ENCODE measurements around the gene PRDX5. TPM values are rescaled to one million over a fixed set of nuclear protein-coding genes. Genes with fewer than 3 reads are reported as not detected.

Gene PRDX5
- total RNA-seq, 1 experiment from 2014 or later, result 341 TPM

- no peak for DNase-seq (ENCODE audit: low spot score)
- in situ Hi-C loops (cut with HindIII; ENCODE audit: low sequenced_read_pairs), result no loop called here
Measured at GRCh38 chr11:64339754-64340408, 22.0 kb downstream of the PRDX5 start, which contains the start of gene CCDC88B. Gene CCDC88B, plus strand, starts transcription at chr11:64340204. Its CDS starts 63 bp downstream, at chr11:64340267.

GRCh38 chr11:64340671-64341335 lies 22.9 kb downstream of the PRDX5 start:
- no peak for DNase-seq (ENCODE audit: low spot score)
- in situ Hi-C loops (cut with HindIII; ENCODE audit: low sequenced_read_pairs), result no loop called here

GRCh38 chr11:64341429-64341828 lies 23.5 kb downstream of the PRDX5 start:
- in situ Hi-C loops (cut with HindIII; ENCODE audit: low sequenced_read_pairs), result no loop called here
- DNase-seq (ENCODE audit: low spot score), result no peak

GRCh38 chr11:64341851-64342791 lies 24.2 kb downstream of the PRDX5 start:
- peak; percentile 90 for DNase-seq (ENCODE audit: low spot score)
- in situ Hi-C loops (cut with HindIII; ENCODE audit: low sequenced_read_pairs), result no loop called here

GRCh38 chr11:64342869-64343745 lies 25.2 kb downstream of the PRDX5 start:
- no peak for DNase-seq (ENCODE audit: low spot score)

DNA sequence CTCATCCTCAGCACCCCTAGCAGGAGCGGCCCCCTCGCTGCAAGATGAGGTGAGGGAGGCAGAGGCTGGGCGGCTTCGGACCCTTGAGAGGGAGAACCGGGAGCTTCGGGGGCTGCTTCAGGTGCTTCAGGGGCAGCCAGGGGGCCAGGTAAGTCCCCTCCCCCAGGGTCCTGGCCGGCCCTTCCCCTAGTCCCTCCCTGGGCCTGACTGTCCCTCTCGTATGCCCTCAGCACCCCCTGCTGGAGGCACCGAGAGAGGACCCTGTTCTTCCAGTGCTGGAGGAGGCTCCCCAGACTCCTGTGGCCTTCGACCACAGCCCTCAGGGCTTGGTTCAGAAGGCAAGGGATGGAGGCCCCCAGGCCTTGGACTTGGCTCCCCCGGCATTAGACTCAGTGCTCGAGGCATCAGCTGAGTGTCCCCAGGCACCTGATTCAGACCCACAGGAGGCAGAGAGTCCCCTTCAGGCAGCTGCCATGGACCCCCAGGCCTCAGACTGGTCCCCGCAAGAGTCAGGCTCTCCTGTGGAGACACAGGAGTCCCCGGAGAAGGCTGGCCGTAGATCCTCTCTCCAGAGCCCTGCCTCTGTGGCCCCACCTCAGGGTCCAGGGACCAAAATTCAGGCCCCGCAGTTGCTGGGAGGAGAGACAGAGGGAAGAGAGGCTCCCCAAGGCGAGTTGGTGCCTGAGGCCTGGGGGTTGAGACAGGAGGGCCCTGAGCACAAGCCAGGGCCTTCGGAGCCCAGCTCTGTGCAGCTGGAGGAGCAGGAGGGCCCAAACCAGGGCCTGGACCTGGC lies 26.0 kb downstream of the PRDX5 start:
- in situ Hi-C loops (cut with HindIII; ENCODE audit: low sequenced_read_pairs), result no loop called here
- peak; percentile 52 for DNase-seq (ENCODE audit: low spot score)

More at GRCh38 chr11:64342869-64343745, 25.2 kb downstream of the PRDX5 start:
- in situ Hi-C loops (cut with HindIII; ENCODE audit: low sequenced_read_pairs), result no loop called here

- in situ Hi-C loops (cut with HindIII; ENCODE audit: low sequenced_read_pairs), result no loop called here
- DNase-seq (ENCODE audit: low spot score), result no peak
Measured at GRCh38 chr11:64344787-64345186, 26.9 kb downstream of the PRDX5 start.

DNA sequence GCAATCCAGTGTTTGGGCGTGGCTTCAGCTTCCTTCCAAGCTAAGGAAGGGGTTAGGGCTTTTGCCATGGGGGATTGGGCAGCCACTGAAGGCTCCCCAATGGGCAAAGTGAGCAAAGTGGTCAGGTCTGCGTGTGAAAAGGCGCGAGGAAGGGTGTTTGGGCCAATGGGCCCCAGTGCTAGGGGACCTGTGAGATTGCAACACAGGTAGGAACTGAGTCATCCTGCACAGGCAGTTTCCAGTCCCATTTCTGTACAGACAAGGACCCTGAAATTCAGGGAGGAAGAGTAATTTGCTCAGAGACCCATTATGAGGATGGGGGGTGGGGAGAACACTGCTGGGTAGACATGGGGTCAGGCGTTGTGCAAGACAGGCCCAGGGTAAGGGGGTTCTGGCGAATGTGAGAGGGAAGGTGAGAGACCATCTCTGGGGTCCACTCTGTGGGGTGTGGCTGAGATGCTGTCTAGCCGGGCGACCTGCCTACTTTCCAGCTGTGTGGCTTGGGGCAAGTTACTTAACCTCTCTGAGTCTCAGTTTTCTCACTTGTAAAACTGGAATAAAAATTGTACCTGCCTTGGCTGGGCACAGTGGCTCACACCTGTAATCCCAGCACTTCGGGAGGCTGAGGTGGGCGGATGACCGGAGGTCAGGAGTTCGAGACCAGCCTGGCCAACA lies 29.4 kb downstream of the PRDX5 start:
- in situ Hi-C loops (cut with HindIII; ENCODE audit: low sequenced_read_pairs), result no loop called here
- DNase-seq (ENCODE audit: low spot score), result no peak

DNA sequence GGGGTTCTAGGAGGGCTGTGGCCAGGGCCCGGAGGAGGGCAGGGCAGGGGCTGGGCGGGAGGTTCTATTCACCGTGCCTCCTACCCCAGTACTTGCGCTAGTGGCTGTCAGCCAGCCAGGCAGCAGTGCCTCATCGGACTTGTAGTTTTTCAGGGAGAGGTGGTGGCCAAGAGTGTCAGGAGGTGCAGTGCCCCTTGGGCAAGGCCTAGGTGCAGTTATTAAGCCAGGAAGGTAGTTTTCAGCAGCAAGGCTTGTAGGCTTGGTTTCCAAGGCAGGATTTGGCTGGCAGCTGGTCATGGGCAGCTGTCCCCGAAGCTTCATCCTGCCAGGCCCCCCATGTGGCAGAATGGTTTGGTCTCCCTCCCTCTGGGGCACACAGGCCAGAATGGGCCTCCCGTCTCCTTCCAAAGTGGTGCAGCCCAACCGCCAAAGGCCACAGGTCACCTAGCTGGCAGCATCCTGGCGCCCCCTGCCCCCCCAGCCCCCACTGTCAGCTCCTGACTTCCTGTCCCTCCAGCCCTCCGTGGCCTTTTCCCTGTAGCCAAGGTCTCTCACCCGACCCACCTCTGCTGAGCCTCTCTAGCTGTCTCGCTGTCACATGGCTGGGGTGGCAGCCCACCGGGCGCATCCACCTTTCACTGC lies 30.6 kb downstream of the PRDX5 start:
- DNase-seq (ENCODE audit: low spot score), result peak; percentile 88
- in situ Hi-C loops (cut with HindIII; ENCODE audit: low sequenced_read_pairs), result no loop called here

GRCh38 chr11:64349025-64349387 lies 31.1 kb downstream of the PRDX5 start:
- in situ Hi-C loops (cut with HindIII; ENCODE audit: low sequenced_read_pairs), result no loop called here
- DNase-seq (ENCODE audit: low spot score), result no peak

- no peak for DNase-seq (ENCODE audit: low spot score)
- in situ Hi-C loops (cut with HindIII; ENCODE audit: low sequenced_read_pairs), result no loop called here
Measured at GRCh38 chr11:64349404-64349803, 31.5 kb downstream of the PRDX5 start.

DNA sequence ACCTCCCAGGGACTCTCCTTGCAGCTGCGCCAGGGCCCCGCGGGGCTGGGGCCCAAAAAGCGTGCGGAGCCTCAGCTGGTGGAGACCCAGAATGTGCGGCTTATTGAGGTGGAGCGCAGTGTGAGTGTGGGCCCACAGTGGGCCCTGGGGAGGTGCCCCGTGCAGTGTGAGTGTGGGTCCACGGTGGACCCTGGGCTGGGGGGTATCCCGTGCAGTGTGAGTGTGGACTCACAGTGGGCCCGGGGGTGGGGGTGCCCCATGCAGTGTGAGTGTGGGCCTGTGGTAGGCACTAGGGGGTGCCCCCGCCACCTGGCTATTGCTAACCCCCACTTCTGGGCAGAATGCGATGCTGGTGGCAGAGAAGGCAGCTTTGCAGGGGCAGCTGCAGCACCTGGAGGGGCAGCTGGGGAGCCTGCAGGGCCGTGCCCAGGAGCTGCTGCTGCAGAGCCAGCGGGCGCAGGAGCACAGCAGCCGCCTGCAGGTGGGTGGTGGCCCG lies 33.3 kb downstream of the PRDX5 start:
- in situ Hi-C loops (cut with HindIII; ENCODE audit: low sequenced_read_pairs), result no loop called here
- DNase-seq (ENCODE audit: low spot score), result no peak

DNA sequence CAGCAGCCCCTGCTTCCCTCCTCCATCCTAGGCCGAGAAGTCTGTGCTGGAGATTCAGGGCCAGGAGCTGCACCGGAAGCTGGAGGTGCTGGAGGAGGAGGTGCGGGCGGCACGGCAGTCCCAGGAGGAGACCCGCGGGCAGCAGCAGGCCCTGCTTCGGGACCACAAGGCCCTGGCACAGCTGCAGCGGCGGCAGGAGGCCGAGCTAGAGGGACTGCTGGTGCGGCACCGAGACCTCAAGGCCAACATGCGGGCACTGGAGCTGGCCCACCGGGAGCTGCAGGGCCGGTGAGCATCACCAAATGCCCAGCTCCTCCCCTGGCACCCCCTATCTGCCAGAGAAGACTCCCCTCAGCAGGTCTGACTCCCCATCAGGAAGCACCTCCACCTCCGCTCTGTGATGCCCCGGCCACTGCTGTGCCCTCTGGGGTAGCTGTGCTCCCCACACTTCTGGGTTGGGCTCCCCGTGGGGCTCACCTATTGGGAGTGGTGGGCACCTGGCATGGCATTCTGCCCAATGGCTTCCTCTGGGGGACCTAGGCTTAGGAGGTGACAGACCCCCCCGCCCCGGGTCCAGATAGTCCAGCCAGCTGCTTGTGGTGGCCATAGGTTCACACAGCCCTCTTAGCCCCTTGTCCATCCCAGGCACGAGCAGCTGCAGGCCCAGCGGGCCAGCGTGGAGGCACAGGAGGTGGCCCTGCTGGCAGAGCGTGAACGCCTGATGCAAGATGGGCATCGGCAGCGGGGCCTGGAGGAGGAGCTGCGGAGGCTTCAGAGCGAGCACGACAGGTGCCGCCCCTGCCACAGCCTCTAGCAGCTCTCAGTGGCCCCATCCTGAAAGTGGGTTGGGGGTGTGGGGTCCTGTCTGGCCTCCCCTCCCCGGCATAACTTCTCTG lies 34.4 kb downstream of the PRDX5 start:
- peak; percentile 75 for DNase-seq (ENCODE audit: low spot score)
- in situ Hi-C loops (cut with HindIII; ENCODE audit: low sequenced_read_pairs), result no loop called here

DNA sequence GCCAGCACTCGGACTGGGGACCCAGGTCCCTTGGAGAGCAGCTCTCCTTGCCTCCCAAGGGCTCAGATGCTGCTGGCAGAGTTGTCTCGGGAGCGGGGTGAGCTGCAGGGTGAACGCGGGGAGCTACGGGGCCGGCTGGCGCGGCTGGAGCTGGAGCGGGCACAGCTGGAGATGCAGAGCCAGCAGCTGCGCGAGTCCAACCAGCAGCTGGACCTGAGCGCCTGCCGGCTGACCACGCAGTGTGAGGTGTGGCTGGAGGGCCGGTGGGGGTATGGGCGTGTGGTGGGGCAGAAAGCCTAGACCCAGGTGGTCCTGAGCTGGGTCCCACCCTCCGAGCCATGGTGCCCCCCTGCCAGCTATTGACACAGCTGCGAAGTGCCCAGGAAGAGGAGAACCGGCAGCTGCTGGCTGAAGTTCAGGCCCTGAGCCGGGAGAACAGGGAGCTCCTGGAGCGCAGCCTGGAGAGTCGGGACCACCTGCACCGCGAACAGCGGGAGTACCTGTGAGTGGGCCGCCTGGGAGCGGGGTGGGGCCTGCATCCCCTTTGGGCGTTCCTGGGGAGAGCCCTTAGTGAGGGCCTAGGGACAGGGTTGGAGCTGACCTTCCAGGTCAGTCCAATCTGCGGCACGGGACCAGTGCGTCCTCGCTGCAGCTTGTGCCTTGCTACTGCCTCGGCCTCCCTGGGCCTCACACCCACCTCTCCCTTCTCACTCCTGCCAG lies 35.2 kb downstream of the PRDX5 start:
- DNase-seq (ENCODE audit: low spot score), result peak; percentile 54
- in situ Hi-C loops (cut with HindIII; ENCODE audit: low sequenced_read_pairs), result no loop called here

DNA sequence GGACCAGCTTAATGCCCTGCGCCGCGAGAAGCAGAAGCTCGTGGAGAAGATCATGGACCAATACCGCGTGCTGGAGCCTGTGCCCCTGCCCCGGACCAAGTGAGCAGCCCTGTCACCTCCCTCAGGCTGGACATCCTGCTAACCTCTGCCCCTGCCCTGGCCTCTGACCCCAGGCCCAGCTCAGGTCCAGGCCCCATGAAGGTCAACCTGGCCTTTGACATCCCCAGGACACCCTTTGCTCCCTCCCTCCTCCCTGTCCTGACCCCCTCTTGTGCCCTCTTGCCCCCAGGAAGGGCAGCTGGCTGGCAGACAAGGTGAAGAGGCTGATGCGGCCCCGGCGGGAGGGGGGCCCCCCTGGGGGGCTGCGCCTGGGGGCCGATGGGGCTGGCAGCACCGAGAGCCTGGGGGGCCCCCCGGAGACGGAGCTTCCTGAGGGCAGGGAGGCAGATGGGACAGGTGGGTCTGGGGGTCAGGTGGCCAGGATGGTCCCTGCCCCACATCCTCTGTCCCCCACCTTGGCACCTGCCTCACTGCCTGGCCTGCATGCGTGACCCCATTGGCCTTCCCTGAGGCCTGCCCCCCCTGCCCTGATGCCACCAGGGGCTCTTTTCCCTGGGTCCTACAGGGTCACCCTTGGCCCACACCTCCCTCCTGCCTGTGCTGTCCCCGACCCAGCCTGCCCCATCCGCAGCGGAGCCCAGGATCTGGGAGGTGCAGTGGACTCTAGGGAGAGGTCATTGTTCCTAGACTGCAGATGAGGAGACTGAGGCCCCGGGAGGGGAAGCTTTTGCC lies 36.0 kb downstream of the PRDX5 start:
- in situ Hi-C loops (cut with HindIII; ENCODE audit: low sequenced_read_pairs), result no loop called here
- DNase-seq (ENCODE audit: low spot score), result no peak
